Measurements from ENCODE around the gene MSH6. TPM values are rescaled to one million over a fixed set of nuclear protein-coding genes. Genes with fewer than 3 reads are reported as not detected.
A peak's percentile ranks its signal among the peaks of the same experiment; 100 is the strongest.

MSH6 gene, protein sequence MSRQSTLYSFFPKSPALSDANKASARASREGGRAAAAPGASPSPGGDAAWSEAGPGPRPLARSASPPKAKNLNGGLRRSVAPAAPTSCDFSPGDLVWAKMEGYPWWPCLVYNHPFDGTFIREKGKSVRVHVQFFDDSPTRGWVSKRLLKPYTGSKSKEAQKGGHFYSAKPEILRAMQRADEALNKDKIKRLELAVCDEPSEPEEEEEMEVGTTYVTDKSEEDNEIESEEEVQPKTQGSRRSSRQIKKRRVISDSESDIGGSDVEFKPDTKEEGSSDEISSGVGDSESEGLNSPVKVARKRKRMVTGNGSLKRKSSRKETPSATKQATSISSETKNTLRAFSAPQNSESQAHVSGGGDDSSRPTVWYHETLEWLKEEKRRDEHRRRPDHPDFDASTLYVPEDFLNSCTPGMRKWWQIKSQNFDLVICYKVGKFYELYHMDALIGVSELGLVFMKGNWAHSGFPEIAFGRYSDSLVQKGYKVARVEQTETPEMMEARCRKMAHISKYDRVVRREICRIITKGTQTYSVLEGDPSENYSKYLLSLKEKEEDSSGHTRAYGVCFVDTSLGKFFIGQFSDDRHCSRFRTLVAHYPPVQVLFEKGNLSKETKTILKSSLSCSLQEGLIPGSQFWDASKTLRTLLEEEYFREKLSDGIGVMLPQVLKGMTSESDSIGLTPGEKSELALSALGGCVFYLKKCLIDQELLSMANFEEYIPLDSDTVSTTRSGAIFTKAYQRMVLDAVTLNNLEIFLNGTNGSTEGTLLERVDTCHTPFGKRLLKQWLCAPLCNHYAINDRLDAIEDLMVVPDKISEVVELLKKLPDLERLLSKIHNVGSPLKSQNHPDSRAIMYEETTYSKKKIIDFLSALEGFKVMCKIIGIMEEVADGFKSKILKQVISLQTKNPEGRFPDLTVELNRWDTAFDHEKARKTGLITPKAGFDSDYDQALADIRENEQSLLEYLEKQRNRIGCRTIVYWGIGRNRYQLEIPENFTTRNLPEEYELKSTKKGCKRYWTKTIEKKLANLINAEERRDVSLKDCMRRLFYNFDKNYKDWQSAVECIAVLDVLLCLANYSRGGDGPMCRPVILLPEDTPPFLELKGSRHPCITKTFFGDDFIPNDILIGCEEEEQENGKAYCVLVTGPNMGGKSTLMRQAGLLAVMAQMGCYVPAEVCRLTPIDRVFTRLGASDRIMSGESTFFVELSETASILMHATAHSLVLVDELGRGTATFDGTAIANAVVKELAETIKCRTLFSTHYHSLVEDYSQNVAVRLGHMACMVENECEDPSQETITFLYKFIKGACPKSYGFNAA (N-terminal part only)
- 10 to 100 TPM in 11 of 12 donors, not detected in 1; 26.4 to 74.0 (median 44.8) TPM for polyA plus RNA-seq (ENCODE audit: insufficient read length in 12 of 12)
- long read RNA-seq, donor 1, full-length matches to known transcripts: 3 of 46 reads
- long read RNA-seq, donor 1, partial matches to known transcripts: 43 of 46 reads
- long read RNA-seq, donor 1, other reads (novel, unspliced or antisense): 0 of 46 reads
- long read RNA-seq, donor 2, full-length matches to known transcripts: 3 of 29 reads
- long read RNA-seq, donor 2, partial matches to known transcripts: 26 of 29 reads
- long read RNA-seq, donor 2, other reads (novel, unspliced or antisense): 0 of 29 reads
- long read RNA-seq, donor 3, full-length matches to known transcripts: 1 of 8 reads
- long read RNA-seq, donor 3, partial matches to known transcripts: 7 of 8 reads
- long read RNA-seq, donor 3, other reads (novel, unspliced or antisense): 0 of 8 reads
- long read RNA-seq, donor 4: 0 reads
- long read RNA-seq, donor 5, full-length matches to known transcripts: 1 of 9 reads
- long read RNA-seq, donor 5, partial matches to known transcripts: 8 of 9 reads
- long read RNA-seq, donor 5, other reads (novel, unspliced or antisense): 0 of 9 reads
- long read RNA-seq, donor 6, partial matches to known transcripts: 6 of 6 reads
- long read RNA-seq, donor 6, other reads (novel, unspliced or antisense): 0 of 6 reads
- long read RNA-seq, donor 7, full-length matches to known transcripts: 2 of 2 reads
- long read RNA-seq, donor 7, partial matches to known transcripts: 0 of 2 reads
- long read RNA-seq, donor 7, other reads (novel, unspliced or antisense): 0 of 2 reads
- long read RNA-seq, donor 8, full-length matches to known transcripts: 4 of 22 reads
- long read RNA-seq, donor 8, partial matches to known transcripts: 18 of 22 reads
- long read RNA-seq, donor 8, other reads (novel, unspliced or antisense): 0 of 22 reads
- long read RNA-seq, donor 9, full-length matches to known transcripts: 4 of 9 reads
- long read RNA-seq, donor 9, partial matches to known transcripts: 5 of 9 reads
- long read RNA-seq, donor 9, other reads (novel, unspliced or antisense): 0 of 9 reads
- long read RNA-seq, donor 10, full-length matches to known transcripts: 2 of 15 reads
- long read RNA-seq, donor 10, partial matches to known transcripts: 6 of 15 reads
- long read RNA-seq, donor 10, other reads (novel, unspliced or antisense): 7 of 15 reads
- long read RNA-seq, donor 11, full-length matches to known transcripts: 1 of 16 reads
- long read RNA-seq, donor 11, partial matches to known transcripts: 15 of 16 reads
- long read RNA-seq, donor 11, other reads (novel, unspliced or antisense): 0 of 16 reads

GRCh38 chr2:47782671-47783485 is at the start of gene MSH6:
Gene MSH6 (plus strand): TSS chr2:47783145. CDS start chr2:47783234, 89 bp downstream.
- DNase-seq: peak; percentile 88

DNA sequence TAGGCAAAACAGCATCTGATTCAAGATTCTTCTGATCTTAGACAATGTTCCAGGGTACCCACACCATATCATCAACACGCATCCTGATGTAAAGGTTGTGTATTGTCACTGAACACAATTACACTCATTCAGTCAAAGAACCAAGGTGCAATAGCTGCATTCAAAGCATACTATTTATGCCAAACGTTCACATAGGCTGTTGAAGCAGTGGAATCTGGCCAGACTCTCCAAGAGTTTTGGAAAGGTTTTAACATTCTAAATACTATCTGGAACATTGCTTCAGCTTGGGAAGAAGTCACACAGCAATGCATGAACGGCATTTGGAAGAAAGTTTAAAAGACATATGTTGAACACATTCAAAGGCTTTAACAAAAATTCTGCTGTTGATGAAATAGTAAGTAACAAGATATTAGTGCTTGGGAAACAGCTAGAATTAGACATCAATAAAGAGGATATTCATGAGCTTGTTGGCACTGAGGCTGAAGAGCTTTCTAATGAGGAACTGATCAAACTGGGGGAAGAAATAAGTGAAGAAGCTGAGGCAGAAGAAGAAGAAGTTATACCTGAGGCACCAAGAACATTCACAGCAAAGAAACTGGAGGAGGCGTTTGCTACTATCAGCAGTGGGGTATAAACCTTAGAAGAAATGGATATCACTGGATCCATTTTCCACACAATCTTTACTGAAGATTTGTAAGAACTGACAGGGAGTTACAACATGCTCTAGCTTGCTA is 47.6 kb upstream of the MSH6 start:
- peak; percentile 73 for DNase-seq

- no peak for DNase-seq
These were observed 47.0 kb upstream of the MSH6 start for GRCh38 chr2:47735912-47736311.

DNA sequence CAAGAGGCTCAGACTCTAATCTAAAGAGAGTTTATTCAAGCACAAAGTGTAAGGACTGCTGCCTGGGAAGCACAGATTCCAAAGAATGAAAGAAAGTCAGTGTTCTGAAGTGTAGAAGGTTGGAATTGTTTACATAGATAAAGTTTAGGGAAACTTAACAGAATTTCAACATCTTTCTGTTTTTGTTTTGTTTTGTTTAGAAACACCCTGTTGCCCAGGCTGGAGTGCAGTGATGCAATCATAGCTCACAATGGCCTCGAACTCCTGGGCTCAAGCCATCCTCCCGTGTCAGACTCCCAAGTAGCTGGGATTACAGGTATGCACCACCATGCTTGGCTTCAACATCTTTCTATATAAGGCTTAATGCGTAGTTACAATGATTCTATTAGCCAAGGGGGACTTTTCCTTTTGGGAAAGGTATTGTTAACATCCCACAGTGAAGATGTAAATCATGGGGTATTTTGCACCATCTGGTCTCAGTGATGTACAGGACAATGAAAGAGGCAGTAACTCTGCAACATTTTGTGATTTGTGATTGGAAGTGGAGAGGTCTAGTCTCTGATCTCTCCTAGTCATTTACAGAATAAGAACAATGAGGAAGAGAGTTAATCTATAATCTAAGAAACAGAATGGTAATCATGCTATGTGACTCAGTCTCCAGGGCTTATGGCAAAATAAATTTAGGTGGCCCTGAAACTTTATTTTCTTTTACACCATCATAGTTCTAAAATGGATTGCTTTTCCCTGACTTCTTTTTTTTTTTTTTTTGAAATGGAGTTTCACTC is 45.6 kb upstream of the MSH6 start:
- no peak for DNase-seq

DNA sequence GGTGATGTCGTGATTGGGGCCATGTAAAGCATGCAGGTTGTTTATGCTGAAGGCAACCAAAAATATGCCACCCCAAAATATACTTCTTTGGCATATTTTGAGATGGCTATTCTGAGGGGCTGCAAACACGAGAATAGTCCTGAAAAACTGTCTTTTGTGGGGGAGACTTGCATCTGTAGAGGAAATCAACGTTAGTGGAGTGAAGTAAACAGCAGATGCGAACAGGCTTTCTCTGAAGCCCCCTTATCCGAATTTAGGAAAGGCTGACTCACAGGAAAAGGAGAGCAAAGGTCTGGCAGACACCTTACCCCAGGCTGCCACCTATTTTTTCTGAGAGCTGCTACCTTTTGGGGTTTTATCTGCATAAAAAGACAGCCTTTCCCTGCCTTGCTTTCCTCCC is 44.6 kb upstream of the MSH6 start:
- no peak for DNase-seq

- DNase-seq: no peak
These were observed 41.8 kb upstream of the MSH6 start for GRCh38 chr2:47741101-47741500.

DNA sequence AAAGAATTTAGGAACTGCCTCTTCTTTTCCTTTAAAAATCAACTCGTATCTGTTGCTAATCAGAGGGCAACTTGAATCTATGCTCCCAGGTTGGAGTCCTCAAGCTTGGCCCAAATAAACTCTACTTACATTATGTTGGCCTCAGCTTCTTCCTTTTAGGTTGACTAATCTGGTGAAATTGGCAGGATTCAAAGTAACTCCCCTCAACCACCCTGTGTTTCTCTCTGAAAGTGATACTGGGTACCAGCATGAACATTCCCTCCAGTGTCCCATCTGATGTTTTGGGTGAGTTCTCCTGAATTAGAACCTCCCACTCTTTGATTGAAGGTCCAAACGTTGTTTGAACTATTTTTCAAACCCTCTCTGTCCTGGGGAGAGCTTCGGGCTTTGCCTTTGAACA is 41.3 kb upstream of the MSH6 start:
- DNase-seq: no peak

DNA sequence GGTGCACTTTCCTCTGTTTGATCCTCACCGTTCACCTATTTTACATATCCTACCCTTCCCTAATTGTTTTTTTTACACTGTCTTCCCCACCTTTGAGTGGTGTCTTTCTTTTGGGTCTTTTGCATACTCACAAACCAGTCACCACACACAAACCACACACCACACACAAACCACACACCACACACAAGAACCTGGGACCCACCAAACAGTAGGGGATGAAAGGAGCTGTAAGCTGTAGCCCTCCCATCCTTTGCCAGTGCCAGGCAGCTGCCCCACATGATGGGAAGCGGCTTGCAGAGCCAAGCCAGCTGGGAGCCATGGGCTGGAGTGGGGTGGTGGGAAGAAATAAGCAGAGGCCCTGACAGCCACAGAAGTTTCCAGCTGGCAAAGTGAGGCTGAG is 38.9 kb upstream of the MSH6 start:
- DNase-seq: no peak

DNA sequence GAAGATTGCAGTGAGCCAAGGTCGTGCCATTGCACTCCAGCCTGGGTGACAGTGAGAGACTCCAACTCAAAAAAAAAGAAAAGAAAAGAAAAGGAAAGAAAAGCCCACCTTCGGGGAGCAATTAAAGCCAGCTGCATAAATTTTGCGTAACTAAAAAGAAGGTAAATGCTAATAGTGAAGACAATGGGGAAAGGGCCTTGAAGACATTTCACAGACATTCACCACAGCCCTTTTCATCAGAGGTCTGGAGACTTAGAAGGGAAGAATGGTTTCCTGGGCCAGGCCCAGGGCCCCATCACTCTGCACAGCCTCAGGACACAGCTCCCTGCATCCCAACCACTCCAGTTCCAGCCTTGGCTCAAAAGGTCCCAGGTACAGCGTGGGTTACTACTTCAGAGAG is 35.1 kb upstream of the MSH6 start:
- no peak for DNase-seq

DNA sequence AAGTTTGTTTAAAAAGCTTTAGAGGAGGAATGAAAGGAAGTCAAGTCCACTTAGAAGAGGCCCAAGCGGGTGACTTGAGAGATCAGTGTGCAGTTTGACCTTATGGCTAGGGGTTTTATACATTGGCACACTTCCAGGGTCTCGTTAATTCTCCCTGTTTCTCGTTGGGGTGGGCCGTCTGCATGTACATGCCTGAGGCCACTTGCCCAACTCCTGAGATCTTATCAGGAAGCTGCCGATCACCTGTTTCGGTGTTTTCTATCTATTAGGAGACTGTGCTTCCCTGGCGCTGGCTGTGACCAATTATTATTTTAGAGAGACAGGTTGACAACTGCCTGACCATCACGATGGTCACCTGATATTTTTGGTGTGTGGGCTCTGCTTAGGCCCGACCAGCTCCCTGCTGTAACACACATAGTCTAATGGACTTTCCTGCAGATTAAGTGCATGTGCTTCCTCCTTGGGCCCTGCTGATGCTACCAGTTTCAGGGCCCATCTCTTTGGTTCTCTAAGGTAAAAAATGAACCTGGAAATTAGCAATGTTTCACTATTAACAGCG is 31.0 kb upstream of the MSH6 start:
- DNase-seq: no peak

DNA sequence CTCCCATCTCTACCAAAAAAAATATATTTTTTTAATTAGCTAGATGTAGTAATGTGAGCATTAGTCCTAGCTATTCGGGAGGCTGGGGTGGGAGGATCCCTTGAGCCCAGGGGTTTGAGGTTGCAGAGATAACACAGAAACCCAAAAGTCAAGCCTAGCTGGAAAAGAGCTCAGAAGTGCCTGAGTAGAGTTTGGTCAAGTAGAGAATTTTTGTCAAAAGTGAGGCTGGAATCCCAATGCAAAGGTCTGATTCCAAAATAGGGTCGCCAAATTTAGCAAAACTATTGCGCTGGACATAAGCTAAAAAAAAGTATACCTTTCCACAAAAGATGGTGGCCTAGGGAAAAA is 15.5 kb upstream of the MSH6 start:
- DNase-seq: no peak

GRCh38 chr2:47767880-47768609 is 14.9 kb upstream of the MSH6 start:
- peak; percentile 53 for DNase-seq

- DNase-seq: no peak
These were observed 13.6 kb upstream of the MSH6 start for GRCh38 chr2:47769318-47769717.

DNA sequence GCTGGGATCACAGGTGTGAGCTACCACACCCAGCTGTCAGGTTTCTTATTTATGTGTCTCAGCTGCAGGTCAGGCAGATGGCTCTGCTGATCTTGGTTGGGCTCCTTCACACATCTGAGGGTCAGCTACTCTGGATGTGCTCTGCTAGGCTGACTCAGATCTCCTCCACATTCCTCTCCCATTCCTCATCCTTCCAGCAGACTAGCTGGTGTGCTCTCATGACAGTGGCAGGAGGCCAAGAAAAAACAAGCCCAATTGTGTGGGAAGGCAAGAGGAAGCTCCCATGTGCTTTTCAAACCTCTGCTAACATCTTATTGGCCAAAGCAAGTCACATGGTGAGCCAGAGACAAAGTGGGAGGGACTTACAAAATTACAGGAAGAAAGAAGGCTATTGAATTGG is 11.7 kb upstream of the MSH6 start:
- no peak for DNase-seq

- no peak for DNase-seq
These were observed 10.6 kb upstream of the MSH6 start for GRCh38 chr2:47772343-47772742.

GRCh38 chr2:47774567-47774966 is 8.4 kb upstream of the MSH6 start:
- no peak for DNase-seq

Measured in muscle of arm (tissue), 14 donors.